Stimulated activated CD8-positive, alpha-beta memory T cell treated with anti-CD3 and anti-CD28 coated beads, Interleukin-2, amount 100 ng/mL, for 48 hours (primary cell): ENCODE measurements around the gene DDX59.

Experiments used
- DNase-seq, 2 donors: peaks; one replicate each; pipeline ENCODE4 v3.0.0-alpha.2; 2020; ENCODE audit warnings: low read depth in 2 of 2

The DDX59 gene

DNA sequence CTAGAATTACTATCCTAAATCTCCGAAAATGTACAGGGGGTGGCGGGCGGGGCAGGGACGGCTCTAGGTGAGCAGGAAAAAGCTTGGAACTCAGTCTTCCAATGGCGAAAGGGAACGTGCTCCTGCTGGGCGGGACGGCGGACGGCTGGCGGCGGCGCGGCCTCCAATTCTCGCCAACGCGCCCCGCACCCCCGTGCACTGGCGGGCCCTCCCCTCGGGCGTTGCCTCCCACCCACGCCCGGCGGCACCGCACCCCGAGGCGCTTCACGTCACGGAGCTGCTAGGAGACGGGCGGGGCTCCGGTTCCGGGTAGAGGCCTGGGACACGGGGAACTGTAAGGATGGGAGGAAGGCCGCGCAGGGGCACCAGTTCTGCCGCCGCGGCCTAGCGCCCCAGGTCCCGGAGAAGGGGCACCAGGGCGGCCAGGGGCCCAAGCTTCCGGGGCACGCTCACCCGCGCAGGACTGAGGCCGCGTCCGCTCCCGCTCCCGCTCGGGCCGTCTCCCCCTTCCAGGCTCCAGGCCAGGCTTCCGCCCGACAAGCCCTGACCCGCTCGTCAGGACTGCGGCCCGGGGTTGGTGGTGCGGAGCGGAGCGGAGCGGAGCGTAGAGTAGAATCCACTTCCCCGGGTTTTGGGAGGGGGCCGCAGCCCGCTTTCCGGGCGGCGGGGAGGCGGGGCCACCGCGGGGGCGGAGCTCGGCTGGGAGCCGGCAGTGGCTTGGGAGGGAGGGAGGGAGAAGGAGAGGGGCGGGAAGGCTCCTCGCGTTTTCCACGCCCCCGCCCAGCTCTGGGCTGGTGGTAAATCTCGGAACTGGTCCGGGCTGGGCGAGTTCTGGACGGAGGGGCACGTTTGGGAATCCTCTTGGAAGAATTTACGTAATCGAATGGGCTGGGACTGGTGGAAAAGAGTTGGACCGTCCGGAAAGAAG is at the start of gene DDX59:
Gene DDX59, minus strand, starts transcription at position 594 of the 928 bp plus-strand sequence. CDS start 3,167 bp downstream, outside the sequence.
- peak; percentile 88 to 94 for DNase-seq

DNA sequence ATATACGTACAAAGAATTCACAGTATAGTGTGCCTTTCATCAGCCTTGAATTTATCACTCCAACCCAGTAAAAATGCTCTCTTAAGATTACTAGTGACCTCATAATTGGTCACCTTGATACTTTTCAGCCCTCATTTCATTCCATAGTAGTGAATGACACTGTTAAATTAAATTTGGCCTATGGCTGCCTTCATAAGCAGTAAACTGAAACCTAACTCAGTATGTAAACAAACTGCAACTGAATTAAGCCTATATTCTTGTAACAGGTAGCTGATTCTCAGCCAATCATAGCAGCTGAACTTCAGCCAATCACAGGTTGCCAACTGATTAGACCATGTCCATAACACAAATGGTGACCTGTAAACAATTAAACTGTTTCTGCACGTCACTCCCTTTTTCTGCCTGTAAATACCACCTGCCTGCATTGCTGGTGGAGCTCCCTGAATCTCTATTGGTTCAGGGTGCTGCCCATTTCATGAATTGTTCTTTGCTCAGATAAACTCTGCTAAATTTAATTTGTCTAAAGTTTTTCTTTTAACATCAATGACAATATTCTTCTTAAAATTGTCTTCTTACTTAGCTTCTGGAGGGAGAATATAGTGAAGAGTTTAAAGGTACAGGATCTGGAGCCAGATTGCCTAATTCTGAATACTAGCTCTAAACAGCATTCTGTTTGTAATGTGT is 44.9 kb upstream of the DDX59 start:
- no peak for DNase-seq

DNA sequence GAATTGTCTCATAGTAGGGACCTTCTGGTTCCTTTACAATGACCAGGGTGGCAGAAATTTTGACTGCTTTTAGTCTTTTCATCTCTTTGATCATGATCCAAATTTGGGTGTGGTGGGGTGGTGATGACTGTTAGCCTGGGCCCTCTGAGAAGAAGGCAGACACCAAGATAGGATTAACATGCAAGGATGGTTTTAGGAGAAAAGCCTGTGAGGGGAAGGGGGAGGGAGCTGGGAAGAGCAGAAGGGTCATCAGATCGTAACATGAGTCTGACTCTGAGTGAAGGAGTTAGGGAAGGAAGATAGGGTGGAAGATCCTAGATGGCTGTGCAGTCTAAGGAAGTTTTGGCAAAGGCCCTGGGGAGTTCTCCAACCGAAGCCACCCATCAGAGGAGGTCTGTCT is 40.5 kb upstream of the DDX59 start:
- DNase-seq: no peak

DNA sequence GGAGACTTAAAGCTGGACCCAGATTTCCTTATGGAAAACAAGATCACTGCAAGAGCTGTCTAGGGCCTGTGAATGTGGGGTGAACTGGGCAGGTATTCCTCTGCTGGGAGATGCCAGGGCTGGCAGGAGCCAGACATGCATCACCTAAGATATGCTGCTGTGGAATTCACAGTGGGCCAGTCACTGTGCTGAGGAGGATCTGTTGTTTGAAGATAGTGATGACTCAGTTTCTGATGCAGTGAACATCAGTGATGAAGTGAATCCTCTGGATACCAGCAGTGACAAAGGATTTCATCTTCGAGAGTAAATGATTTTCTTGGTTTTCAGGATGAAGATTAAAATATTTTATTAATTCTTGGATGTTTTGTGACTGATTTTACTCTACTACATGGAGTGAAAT is 39.1 kb upstream of the DDX59 start:
- no peak for DNase-seq

DNA sequence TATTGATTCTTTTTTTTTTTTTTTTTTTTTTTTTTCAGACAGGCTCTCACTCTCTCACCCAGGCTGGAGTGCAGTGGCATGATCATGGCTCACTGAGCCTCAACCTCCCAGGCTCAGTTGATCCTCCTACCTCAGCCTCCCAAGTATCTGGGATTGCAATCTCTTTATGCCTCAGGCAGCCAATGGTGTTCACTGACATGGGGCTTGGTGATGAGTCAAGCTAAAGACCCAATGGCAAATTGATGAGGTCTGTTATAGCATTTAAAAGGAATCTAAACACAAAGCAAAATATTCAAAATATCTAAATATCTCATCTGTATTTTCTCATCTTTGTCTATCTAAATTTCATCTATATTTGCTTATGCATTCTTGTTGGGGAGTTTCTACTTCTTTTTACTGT is 38.5 kb upstream of the DDX59 start:
- DNase-seq: no peak

DNA sequence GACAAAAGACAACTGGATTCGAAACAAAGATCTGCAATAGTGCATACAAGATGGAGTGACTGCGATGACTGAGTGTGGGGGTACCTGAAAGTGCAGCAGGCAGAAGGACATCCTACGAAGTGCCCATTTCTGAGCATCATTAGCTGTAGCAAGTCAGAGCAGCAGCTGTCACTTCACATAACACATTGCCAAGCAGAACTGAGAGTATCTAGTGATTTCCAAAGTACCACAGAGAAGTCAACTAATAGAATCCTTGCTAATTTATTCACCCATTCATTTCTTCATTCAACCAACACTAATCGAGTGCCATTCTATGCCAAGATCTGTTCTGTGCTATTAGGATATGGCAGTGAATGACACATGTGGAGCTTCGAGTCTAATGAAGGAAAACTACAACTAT is 37.4 kb upstream of the DDX59 start:
- no peak for DNase-seq

DNA sequence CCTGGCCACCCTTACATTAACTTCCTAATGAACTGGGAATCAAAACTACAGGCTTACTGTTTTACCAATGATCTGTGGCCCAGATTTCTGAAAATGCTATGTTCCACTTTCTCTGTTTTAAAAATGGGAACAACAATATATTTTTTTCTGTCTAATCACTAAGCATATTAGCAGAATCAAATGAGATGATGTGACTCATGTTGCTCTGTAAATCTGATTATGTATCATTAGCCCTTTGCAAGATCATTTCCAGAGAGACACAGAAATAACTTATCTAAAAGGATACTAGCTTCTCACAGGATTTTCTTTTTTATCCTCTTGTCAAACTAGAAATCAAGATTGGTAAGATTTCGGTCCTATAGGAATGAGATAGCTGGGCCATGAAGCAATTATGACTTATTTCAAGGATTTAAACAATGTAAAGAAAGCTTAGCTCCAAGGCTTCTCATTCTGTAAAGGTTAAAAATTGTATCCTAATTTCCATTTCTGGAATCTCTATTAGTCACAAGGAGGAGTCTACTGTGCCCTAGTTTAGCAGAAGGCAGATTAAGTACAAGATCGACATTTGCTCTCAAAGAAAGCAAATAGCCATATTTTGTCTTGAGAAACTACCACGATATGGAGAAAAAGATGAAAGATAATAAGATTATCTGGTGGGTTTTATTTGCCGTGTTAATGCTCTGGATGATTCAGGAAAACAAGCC is 36.6 kb upstream of the DDX59 start:
- no peak for DNase-seq

DNA sequence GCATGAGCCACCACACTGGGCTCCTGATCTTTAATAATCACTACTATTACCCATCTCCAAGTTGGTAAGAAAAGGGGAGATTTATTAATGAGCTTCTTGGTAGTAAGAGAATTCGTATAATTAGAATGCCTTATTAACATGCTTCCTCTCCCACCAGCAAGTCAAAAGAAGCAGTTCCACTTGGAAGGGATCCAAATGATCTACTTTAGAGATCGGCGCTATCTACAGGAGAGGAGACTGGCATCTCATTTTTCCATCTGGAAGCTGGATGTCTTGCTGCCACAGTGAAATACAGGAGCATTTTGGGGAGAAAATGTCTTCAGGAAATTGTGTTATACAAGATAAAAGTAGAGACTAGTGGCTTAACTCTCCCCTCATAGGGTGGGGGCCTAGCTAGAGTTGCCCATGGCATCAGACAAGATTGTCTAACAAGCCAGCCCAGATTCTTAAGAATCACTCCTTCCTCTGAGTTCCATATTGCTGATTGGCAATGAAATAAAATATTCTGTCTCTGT is 35.3 kb upstream of the DDX59 start:
- DNase-seq: no peak

DNA sequence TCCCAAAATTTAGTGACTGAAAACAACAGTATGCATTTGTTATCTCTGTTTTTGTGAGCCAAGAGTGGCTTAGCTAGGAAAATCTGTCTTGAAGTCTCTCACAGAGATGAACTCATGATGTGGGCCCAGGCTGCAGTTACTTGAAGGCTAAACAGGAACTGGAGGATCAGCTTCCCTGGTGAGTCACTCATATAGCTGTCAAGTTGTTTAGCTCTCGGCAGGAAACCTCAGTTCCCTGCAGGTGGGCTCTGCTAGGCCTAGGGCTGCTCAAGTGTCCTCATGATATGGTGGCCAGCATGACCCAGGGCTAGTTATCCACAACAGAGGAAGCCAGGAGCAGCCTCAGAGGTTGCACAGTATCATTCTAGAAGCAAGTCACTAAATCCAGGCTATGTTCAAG is 30.2 kb upstream of the DDX59 start:
- DNase-seq: no peak

DNA sequence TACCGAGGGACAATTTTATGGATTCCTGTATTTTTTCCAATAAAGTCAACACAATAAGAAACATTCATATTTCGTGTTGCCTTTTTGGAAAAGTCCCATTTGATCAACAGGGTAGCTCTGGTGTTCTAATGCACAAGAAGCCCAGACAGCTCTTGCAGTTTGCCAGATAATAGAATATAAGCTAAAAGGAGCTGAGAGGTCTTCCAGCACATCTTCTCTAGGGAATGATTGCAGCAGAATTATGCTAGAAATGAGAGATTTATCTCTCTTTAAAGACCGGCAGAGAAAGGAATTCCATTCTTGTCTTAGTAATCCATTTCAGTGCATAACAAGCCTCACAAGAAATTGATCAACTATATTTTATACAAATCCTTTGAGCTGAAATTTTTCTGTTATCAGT is 25.0 kb upstream of the DDX59 start:
- no peak for DNase-seq

DNA sequence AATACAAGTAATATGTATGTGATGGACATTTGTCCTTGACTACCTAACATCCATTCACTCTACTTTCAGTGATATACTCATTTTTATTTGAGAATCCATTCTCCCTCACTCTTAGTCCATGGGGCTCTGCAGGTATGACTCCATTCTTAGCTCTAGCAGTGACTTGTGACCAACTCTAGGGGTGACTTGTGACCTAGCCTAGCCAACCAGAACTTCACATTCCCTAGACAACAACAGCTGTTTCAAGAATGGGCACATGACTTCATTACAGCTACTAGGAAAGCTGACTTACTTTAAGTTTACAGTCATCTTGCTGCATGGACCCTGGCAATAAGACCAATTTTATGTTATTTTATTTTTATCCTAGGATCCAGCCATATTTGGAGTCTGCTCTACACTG is 23.6 kb upstream of the DDX59 start:
- DNase-seq: no peak

DNA sequence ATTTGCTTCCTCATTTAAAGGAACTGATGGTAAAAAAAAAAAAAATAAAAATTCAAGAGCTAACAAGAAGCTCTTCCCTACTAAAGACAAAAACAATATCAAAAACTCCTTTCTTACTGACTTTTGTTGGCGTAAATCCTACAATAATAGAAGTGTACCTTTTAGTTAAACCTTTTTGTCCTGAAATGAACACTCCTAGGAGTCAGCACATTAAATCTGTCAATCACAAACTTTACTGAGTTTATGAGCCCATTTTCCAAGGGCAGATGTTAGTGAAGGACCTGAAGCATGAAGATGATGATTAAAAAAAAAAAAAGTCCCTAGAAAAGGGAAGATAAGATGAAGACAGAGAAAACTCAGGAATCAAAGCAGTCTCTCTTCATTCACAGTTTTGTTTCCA is 22.6 kb upstream of the DDX59 start:
- DNase-seq: no peak

DNA sequence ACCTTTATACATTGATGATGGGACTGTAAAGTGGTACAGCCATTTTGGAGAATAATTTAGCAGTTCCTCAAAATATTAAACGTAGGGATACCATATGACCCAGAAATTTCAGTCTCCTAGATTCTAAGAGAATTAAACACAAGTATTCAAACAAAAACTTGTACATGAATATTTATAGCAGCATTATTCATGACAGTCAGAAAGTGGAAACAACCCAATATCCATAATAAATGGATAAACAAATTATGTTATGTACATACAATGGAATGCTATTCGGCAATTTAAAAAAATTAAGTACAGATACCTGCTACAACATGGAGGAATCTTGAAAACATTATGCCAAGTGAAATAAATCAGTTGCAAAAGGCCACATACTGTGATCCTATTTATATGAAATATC is 16.9 kb upstream of the DDX59 start:
- DNase-seq: no peak

DNA sequence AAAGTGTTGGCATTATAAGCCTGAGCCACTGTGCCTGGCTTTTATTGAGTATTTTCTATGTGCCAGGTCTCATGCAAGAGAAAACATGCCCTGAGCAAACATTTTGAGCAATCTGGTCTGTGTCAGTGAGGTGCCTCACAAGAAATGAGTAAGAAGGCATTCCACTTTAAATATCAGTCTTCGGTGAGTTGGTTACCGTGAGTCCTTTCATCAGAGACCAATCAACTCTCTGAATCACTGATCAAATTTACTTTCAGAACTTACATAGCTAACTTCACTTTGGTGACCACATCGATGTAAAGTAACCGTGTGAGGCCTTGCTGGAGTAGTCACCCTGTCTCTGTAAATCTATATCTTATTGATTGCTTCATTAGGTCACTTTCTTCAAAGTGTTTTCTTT is 14.3 kb upstream of the DDX59 start:
- DNase-seq: no peak

DNA sequence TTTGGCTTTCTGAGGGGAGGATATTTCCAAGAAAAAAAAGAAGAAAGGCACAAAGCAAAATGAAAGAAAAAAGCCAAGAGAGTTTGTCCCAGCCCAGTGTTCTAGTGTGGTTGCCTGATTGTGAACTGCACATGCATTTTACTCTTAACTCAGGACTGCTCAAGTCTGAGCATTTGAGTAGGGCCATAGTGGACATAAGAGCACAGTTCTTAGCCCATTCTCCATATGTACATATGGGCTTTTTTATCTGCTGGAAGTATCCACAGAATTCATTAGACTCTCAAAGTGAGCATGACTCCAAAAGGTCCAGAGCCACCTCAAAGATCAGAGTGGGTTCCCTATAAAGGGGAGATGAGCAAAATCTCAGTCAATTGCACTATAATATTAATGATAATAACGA is 13.6 kb upstream of the DDX59 start:
- DNase-seq: no peak

DNA sequence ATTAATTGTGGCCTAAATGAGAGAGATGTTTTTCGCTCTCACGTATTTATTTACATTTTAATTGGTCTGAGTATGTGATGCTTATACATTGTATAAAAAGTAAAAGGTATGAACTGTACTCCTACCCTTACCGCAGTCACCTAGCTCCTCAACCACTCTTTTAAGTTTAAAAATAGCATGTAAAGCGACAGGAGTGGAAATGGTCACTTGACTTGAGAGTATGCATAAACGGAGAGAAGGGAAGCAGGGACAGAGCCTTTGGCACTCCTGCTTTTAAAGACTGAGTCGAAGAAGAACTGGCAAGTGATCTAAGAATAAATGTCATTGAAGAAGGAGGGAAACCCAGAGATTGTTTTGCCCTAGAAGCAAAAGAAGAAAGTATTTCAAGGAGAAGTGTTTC is 11.5 kb upstream of the DDX59 start:
- no peak for DNase-seq

DNA sequence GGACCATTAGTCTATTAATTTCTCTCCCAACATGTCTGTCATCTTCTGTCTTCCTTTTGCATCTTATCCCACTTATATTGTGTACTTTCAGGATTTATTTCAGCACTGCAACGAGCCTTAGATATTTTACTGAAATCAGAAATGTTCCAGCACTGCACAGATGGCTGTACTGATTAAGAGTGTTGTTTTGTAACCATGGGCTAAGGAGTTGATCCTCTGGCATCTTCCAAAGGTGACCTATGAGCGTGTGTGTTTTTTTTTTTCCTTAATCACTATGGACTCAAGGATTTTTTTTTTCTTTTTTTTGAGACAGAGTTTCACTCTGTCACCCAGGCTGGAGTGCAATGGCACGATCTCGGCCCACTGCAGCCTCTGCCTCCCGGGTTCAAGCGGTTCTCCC is 7.1 kb upstream of the DDX59 start:
- DNase-seq: no peak

DNA sequence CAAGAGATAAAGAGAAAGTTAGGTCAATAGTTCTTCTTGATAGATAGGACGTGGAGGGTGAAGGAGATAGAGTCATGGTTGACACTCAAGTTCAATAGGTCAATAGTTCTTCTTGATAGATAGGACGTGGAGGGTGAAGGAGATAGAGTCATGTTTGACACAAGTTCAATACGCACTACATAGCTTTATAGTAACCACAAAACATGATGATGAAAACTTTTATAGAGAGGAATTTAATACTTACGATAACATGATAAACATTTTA is 5.8 kb upstream of the DDX59 start:
- no peak for DNase-seq

DNA sequence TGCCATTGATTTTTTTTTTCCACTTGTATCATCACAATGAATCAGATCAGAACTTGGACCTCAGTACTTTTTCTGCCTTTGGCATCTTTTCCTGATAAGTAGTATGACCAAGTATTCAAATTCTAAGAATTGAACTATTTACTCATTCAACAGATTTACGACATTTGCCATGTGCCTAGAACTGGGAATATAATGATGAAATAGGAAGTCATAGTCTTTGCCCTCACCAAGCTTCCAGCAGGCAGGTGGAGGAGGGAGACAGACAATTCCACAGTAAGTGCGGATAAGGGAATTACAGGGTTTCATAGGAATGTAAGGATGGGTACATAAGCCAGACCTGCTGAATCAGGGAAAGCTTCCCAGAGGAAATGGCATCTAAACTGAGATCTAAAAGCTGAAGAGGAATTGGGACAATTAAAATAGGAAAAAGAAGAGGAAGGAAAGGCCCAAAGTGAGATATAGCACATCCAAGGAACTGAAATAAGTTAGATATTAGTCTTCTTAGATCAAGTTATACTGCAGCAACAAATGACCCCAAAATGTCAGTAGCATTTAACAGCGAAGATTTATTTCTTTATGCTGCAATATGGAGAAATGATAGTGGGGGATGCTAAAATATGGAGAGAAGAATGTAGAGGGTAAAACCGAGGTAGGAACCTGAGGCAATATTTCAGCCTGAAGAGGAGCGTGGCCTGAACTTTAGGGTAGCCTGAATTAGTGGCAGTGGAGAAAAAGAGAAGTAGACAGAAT is 5.3 kb upstream of the DDX59 start:
- DNase-seq: no peak

DNA sequence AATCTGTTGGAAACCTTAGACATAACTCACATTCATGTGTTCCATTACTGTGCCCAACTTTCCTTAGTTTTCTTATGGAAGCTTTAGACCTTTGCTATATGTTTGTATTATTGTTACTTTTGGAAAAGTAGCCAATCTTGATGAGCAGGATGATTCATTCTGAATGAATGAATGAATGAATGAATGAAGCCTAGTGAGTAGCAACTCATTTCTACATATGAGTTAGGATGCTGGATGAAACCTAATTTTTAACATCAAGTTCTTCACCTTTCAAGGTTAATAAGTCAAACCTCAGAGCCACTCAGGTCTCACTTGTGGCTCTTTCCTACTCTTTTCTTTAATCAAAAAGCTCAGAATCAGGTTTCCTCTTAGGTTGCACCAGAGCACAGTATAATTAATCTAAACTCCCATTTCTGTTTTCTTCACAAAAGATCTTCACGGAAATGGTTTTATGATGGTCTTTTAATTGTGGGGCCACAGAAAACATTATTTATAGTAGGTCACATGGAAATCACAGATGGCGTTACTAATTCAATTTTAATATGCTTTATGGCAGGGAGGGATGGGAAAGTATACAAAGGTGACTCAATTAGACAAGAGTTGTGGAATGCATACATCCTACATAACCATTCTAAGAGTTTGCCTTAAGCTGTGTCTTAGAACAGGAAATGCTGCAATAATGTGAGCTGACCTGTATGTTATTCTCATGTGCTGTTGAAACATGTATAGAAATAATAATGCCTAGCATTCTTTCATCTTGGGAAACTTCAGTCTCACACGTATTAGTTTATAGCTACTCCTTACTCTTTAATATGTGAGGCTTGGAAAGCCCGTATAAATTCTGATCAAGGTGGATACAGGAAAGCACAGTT is 4.5 kb upstream of the DDX59 start:
- DNase-seq: no peak

DNA sequence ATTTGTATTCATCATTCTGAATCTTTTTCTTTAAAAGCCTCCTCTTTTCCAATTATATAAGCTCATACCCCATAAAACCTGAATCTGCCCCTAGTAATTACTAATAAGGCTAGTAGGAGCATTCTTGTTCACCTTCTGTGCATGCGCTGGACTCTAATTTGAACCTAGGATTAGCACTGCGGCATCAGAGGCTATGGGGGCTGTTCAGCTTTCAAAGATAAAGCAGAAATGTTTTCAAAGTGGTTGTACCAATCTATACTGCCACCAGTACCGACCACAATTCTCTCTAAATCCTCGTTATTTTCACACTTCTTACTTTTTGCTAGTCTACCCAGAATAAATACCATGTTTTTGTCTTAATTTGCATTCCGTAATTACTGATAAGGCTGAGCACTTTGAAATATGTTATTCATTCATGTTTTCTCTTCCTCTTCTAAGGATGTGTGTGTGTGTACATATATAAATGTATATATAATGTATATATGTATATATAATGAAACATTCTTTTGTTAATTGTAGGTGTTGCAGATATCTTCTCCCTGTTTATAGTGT is 1.6 kb upstream of the DDX59 start:
- DNase-seq: no peak
